Type B pancreatic cell (in vitro differentiated cells): ENCODE data around the gene GSTK1. TPM values are rescaled to one million over a fixed set of nuclear protein-coding genes. Genes with fewer than 3 reads are reported as not detected.

Experiments
- DNase-seq: peaks from one replicate; pipeline ENCODE4 v3.0.0; 2021; ENCODE audit warnings: mixed read lengths; ENCODE audit not compliant: unreplicated experiment; ENCODE audit errors: extremely low spot score
- H3K27ac Mint-ChIP-seq: 2 replicates; pipeline ENCODE4 v1.8.0; 2021; ENCODE audit warnings: mild to moderate bottlenecking, mixed read lengths
- H3K27me3 Mint-ChIP-seq: 2 replicates; pipeline ENCODE4 v1.8.0; 2021; ENCODE audit warnings: mixed read lengths
- H3K36me3 Mint-ChIP-seq: 2 replicates; pipeline ENCODE4 v1.8.0; 2021; ENCODE audit warnings: mixed read lengths
- H3K4me1 Mint-ChIP-seq: one replicate; pipeline ENCODE4 v1.8.0; 2021; ENCODE audit warnings: mixed read lengths; ENCODE audit not compliant: unreplicated experiment
- H3K4me3 Mint-ChIP-seq: 2 replicates; pipeline ENCODE4 v1.8.0; 2021; ENCODE audit warnings: mild to moderate bottlenecking, mixed read lengths
- H3K9me3 Mint-ChIP-seq: 2 replicates; pipeline ENCODE4 v1.8.0; 2021; ENCODE audit warnings: mixed read lengths
- total RNA-seq: library from RNA; stranded (reverse); gene quantifications from 2 replicates; pipeline ENCODE4 v1.2.1, GENCODE V29; 2021; ENCODE audit warnings: low replicate concordance
- TF ChIP-seq, protein P1 (sequence below): fragments of 200-600 bp; sonication (generic); conservative IDR thresholded peaks from 2 replicates; pipeline ENCODE4 v1.5.0; 2021; ENCODE audit warnings: antibody characterized with exemption, mild to moderate bottlenecking

Gene GSTK1
- total RNA-seq, 1 donor from 2014 or later = 110 TPM

DNA sequence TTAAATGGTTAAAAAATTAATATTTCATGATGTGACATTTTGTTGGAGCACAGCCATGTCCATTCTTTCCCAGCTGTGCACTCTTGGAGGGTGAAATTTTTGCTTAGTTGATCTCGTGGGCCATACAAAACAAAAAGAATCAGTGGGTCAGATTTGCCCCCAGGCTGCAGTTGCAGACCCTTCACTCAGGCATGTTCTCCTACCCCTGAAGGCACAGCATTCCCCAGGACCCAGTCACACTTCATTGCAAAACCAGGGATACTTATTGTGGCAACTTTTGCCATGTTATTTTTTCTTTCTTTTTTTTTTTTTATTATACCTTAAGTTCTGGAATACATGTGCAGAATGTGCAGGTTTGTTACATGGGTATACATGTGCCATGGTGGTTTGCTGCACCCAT, 35.4 kb upstream of the GSTK1 start:
- no peak overlapping the region for H3K4me3 Mint-ChIP-seq
- no peaks in the 10 kb centered on the region for H3K36me3 Mint-ChIP-seq
- no peak overlapping the region for H3K27ac Mint-ChIP-seq

DNA sequence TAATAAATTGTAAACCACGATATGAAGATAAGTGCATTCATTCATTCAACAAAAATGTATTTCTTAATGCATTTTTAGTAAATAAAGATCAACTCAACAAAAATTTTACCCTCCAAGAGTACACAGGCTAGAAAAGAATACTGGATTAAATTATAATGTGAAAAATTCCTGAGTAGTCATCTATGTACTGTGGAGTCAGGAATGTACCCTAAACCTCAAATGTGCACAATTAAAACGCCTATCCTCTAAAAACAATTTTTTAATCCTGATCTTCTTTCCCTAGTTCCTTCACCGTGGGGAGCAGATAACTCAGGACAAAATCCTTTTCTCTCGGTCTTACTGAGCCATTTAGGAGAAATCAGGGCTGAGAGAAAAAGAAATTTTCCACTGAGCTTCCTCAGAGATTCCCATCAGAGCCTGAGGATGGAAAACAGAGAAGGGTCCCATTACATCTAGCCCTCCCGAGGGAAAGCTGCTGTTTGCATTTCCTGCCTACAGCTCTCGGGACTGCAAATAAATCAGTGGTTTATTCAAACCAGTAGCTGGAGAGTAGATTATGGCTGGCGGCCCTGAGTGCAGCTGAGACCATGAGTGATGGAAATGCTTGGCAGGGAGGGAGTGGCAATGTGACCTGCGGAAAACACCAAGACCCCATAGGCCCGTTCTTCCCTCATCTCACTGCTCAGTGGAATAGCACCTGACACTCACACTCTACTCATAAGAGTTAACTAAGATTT, 34.0 kb upstream of the GSTK1 start:
- Mint-ChIP-seq H3K4me3 (no peak overlapping the region), H3K4me1 (peaks cover 14% of the 10 kb centered on the region), H3K27ac (no peak overlapping the region), H3K36me3 (no peaks in the 10 kb centered on the region), H3K27me3 (peaks cover 2% of the 10 kb centered on the region), H3K9me3 (no peaks in the 10 kb centered on the region)
- no peak for DNase-seq
- TF ChIP-seq, protein P1, sequence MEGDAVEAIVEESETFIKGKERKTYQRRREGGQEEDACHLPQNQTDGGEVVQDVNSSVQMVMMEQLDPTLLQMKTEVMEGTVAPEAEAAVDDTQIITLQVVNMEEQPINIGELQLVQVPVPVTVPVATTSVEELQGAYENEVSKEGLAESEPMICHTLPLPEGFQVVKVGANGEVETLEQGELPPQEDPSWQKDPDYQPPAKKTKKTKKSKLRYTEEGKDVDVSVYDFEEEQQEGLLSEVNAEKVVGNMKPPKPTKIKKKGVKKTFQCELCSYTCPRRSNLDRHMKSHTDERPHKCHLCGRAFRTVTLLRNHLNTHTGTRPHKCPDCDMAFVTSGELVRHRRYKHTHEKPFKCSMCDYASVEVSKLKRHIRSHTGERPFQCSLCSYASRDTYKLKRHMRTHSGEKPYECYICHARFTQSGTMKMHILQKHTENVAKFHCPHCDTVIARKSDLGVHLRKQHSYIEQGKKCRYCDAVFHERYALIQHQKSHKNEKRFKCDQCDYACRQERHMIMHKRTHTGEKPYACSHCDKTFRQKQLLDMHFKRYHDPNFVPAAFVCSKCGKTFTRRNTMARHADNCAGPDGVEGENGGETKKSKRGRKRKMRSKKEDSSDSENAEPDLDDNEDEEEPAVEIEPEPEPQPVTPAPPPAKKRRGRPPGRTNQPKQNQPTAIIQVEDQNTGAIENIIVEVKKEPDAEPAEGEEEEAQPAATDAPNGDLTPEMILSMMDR = no peak

More for the DNA sequence above, 35.4 kb upstream of the GSTK1 start:
- TF ChIP-seq, protein P1 = no peak
- H3K4me1 Mint-ChIP-seq = peaks cover 14% of the 10 kb centered on the region
- H3K9me3 Mint-ChIP-seq = peaks cover 4% of the 10 kb centered on the region
- DNase-seq = no peak
- peaks cover 6% of the 10 kb centered on the region for H3K27me3 Mint-ChIP-seq

DNA sequence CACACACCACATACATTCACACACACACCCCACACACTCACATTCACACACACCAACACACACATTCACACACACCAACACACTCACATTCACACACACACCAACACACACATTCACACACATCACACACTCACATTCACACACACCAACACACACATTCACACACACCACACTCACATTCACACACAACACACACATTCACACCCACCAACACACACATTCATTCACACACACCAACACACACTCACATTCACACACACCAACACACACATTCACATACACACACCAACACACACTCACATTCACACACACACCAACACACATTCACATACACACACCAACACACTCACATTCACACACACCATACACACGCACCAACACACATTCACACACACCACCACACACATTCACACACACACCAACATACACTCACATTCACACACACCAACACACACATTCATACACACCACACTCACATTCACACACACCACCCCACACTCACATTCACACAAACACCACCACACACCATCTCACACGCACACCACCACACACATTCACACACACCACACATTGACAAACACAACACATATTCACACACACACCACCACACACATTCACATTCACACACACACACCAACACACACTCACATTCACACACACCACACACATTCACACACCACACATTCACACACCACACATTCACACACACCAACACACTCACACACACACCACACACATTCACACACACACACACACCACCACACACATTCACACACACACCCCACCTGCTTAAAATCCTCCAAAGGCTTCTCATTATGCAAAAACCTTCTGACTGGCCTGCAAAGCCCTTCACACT, 32.4 kb upstream of the GSTK1 start:
- Mint-ChIP-seq H3K9me3 (peaks cover 3% of the 10 kb centered on the region), H3K27ac (no peak overlapping the region)

DNA sequence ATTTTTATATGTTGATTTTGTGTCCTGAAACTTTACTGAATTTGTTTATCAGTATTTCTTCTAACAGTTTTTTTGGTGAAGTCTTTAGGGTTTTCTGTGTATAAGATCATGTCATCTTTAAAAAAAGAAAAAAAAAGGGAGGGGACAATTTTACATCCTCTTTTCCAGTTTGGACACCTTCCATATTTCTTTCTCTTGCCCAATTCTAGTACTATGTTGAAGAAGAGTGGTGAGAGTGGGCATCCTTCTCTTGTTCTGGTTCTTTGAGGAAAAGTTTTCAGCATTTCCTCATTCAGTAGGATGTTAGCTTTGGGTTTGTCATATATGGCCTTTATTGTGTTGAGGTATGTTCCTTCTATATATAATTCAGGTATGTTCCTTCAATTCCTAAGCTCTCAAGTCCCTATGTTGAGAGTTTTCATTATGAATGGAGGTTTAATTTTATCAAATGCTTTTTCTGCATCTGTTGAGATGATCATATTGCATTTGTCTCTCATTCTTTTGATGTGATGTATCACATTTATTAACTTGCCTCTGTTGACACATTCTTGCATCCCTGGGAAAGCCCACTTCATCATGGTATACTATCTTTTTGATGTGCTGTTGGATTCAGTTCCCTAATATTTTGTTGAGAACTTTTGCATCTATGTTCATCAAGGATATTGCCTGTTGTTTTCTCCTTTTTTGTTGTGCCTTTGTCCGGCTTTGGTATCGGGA, 29.3 kb upstream of the GSTK1 start:
- H3K9me3 Mint-ChIP-seq = peaks cover 17% of the 10 kb centered on the region
- no peak overlapping the region for H3K27ac Mint-ChIP-seq
- no peak for DNase-seq
- no peaks in the 10 kb centered on the region for H3K36me3 Mint-ChIP-seq
- H3K27me3 Mint-ChIP-seq = peaks cover 2% of the 10 kb centered on the region
- H3K4me3 Mint-ChIP-seq = no peak overlapping the region
- TF ChIP-seq, protein P1 = no peak
- peaks cover 4% of the 10 kb centered on the region for H3K4me1 Mint-ChIP-seq

More for the DNA sequence above, 32.4 kb upstream of the GSTK1 start:
- TF ChIP-seq, protein P1 = no peak
- peaks cover 14% of the 10 kb centered on the region for H3K4me1 Mint-ChIP-seq
- peaks cover 2% of the 10 kb centered on the region for H3K27me3 Mint-ChIP-seq
- no peak for DNase-seq
- H3K36me3 Mint-ChIP-seq = no peaks in the 10 kb centered on the region
- no peak overlapping the region for H3K4me3 Mint-ChIP-seq

DNA sequence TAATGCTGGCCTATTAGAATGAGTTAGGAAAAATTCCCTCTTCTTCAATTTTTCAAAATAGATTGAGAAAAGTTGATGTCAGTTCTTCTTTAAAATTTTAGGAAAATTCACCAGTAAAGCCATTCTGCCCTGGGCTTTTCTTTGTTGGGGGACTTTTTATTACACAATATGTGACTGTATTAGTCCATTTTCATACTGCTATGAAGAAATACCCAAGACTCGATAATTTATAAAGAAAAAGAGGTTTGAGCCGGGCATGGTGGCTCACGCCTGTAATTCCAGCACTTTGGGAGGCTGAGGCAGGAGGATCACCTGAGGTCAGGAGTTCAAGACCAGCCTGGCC, 28.7 kb upstream of the GSTK1 start:
- Mint-ChIP-seq H3K4me3 (no peak overlapping the region), H3K4me1 (no peaks in the 10 kb centered on the region), H3K36me3 (no peaks in the 10 kb centered on the region), H3K27ac (no peak overlapping the region), H3K27me3 (peaks cover 2% of the 10 kb centered on the region), H3K9me3 (peaks cover 17% of the 10 kb centered on the region)
- DNase-seq = no peak
- TF ChIP-seq, protein P1 = no peak
